ENCODE measurements around the gene DEAF1. TPM values are rescaled to one million over a fixed set of nuclear protein-coding genes. Genes with fewer than 3 reads are reported as not detected.

Gene DEAF1
- total RNA-seq, 2 donors from 2014 or later, result 44.1 to 51.9 TPM

GRCh38 chr11:660681-661444 lies 34.2 kb downstream of the DEAF1 start:
- Histone ChIP-seq H3K4me3 (ENCODE audit: low read length) (no peak overlapping the region), H3K36me3 (ENCODE audit: control insufficient read depth, insufficient read depth, low read length) (peaks cover 39% of the 10 kb centered on the region), H3K9ac (ENCODE audit: extremely low read depth, low read length, poor library complexity, severe bottlenecking) (no peak overlapping the region), H3K4me1 (ENCODE audit: control insufficient read depth, insufficient read depth, low read length) (no peaks in the 10 kb centered on the region), H3K9me3 (ENCODE audit: control insufficient read depth, low read length) (no peaks in the 10 kb centered on the region), H3K27ac (ENCODE audit: low read depth, low read length) (no peak overlapping the region), H3K27me3 (ENCODE audit: control insufficient read depth, insufficient read depth, low read length, poor library complexity, severe bottlenecking) (no peaks in the 10 kb centered on the region)
- Mint-ChIP-seq H3K9me3 (no peaks in the 10 kb centered on the region), H3K36me3 (ENCODE audit: low read depth) (peaks cover 29% of the 10 kb centered on the region), H3K4me3 (no peak overlapping the region), H3K27ac (no peak overlapping the region), H3K27me3 (ENCODE audit: insufficient read depth) (no peaks in the 10 kb centered on the region), H3K4me1 (no peaks in the 10 kb centered on the region)
- no peak for TF ChIP-seq CTCF (conservative IDR thresholded peaks at IDR 0.05)
- no peak for DNase-seq
- 92 to 95% methylated on average over 17 to 19 of the region's 19 CpGs for WGBS, 2 experiments (ENCODE audit: insufficient coverage in 1 of 2, insufficient read length in 1 of 2)

GRCh38 chr11:660281-660680 lies 34.7 kb downstream of the DEAF1 start:
- Histone ChIP-seq H3K9ac (ENCODE audit: extremely low read depth, low read length, poor library complexity, severe bottlenecking) (no peak overlapping the region), H3K36me3 (ENCODE audit: control insufficient read depth, insufficient read depth, low read length) (peaks cover 33% of the 10 kb centered on the region), H3K9me3 (ENCODE audit: control insufficient read depth, low read length) (no peaks in the 10 kb centered on the region), H3K4me3 (ENCODE audit: low read length) (no peak overlapping the region), H3K27ac (ENCODE audit: low read depth, low read length) (no peak overlapping the region), H3K4me1 (ENCODE audit: control insufficient read depth, insufficient read depth, low read length) (no peaks in the 10 kb centered on the region), H3K27me3 (ENCODE audit: control insufficient read depth, insufficient read depth, low read length, poor library complexity, severe bottlenecking) (no peaks in the 10 kb centered on the region)
- Mint-ChIP-seq H3K27ac (no peak overlapping the region), H3K4me1 (no peaks in the 10 kb centered on the region), H3K36me3 (ENCODE audit: low read depth) (peaks cover 24% of the 10 kb centered on the region), H3K4me3 (no peak overlapping the region), H3K27me3 (ENCODE audit: insufficient read depth) (no peaks in the 10 kb centered on the region), H3K9me3 (no peaks in the 10 kb centered on the region)
- WGBS, 2 experiments (ENCODE audit: insufficient coverage in 1 of 2, insufficient read length in 1 of 2), result 94 to 95% methylated on average over 14 to 19 of the region's 19 CpGs
- DNase-seq, result no peak
- no peak for TF ChIP-seq CTCF (conservative IDR thresholded peaks at IDR 0.05)

- H3K4me1 Mint-ChIP-seq, result no peaks in the 10 kb centered on the region
- Histone ChIP-seq H3K9me3 (ENCODE audit: control insufficient read depth, low read length) (no peaks in the 10 kb centered on the region), H3K27me3 (ENCODE audit: control insufficient read depth, insufficient read depth, low read length, poor library complexity, severe bottlenecking) (no peaks in the 10 kb centered on the region), H3K4me3 (ENCODE audit: low read length) (no peak overlapping the region), H3K36me3 (ENCODE audit: control insufficient read depth, insufficient read depth, low read length) (peaks cover 29% of the 10 kb centered on the region), H3K4me1 (ENCODE audit: control insufficient read depth, insufficient read depth, low read length) (no peaks in the 10 kb centered on the region), H3K27ac (ENCODE audit: low read depth, low read length) (no peak overlapping the region), H3K9ac (ENCODE audit: extremely low read depth, low read length, poor library complexity, severe bottlenecking) (no peak overlapping the region)
- H3K4me3 Mint-ChIP-seq, result no peak overlapping the region
- H3K27ac Mint-ChIP-seq, result no peak overlapping the region
- no peak for TF ChIP-seq CTCF (conservative IDR thresholded peaks at IDR 0.05)
- 91 to 95% methylated on average over 12 to 16 of the region's 16 CpGs for WGBS, 2 experiments (ENCODE audit: insufficient coverage in 1 of 2, insufficient read length in 1 of 2)
- no peaks in the 10 kb centered on the region for H3K27me3 Mint-ChIP-seq (ENCODE audit: insufficient read depth)
- H3K36me3 Mint-ChIP-seq (ENCODE audit: low read depth), result peaks cover 28% of the 10 kb centered on the region
- no peaks in the 10 kb centered on the region for H3K9me3 Mint-ChIP-seq
- DNase-seq, result no peak
Observed at GRCh38 chr11:659532-660085, 35.4 kb downstream of the DEAF1 start.

Data from endodermal cell (in vitro differentiated cells).